NCI-H128 (cell line): ENCODE measurements around the gene AIF1L.
A peak's percentile ranks its signal among the peaks of the same experiment; 100 is the strongest.

Experiments
- DNase-seq: peaks from one replicate; lab custom pipeline; 2025; ENCODE audit not compliant: unreplicated experiment; lab: John Stamatoyannopoulos, UW

AIF1L gene

GRCh38 chr9:131096269-131097125 lies at the start of gene AIF1L:
AIF1L (plus strand) TSS chr9:131096531; CDS start chr9:131096630, 99 bp downstream.
- peak; percentile 55 for DNase-seq

DNA sequence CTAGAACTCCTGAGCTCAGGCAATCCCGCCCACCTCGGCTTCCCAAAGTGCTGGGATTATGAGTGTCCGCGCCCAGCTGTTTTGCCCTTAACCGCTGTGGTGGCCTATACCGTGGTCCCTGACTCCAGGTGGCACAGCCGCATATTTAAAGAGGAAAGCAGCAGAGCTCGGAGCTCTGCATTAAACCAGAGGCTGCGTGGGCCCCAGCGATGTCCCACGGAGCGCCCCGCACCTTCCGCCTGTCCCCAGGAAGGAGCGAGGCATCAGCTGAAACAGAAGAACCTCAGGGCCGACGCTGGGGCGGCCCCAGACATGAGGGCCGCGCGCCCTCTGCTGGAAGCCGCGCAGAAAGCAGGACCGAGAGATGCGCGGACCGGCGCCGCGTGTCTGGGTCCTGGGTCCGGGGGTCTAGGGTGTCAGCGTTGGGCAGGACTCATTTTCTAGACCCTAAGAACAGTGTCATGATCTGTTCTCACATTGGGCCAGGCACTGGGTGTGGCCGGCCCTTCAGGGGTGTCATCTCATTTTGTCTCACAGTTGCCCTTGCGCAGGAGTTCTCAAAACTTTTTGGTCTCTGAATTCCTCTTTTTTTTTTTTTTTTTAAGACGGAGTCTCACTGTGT lies 49.6 kb upstream of the AIF1L start:
- peak; percentile 53 for DNase-seq

GRCh38 chr9:131048332-131048731 lies 48.0 kb upstream of the AIF1L start:
- DNase-seq = no peak

GRCh38 chr9:131048820-131049219 lies 47.5 kb upstream of the AIF1L start:
- no peak for DNase-seq

GRCh38 chr9:131049829-131050715 lies 46.3 kb upstream of the AIF1L start:
- no peak for DNase-seq

DNA sequence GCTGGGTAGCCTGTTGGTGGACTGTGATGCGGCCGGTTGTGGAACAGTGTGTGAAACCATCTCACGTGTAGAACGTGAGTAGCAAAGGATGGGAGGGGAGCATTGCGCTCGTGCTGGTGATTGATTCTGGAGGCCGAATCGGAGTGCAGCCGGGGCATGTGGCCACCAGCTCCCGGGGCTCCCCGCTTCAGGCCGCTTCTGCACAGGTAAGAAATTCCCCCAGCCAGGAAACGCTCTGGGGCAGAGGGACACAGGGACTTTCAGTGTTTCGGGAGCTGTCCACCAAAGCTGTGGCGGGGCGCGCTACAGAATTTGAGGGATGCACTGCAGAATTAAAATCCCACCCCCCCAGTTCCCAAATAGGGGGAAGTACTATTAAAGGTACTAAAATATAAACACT lies 45.5 kb upstream of the AIF1L start:
- DNase-seq = no peak

GRCh38 chr9:131051592-131052517 lies 44.5 kb upstream of the AIF1L start:
- no peak for DNase-seq

GRCh38 chr9:131053896-131054295 lies 42.4 kb upstream of the AIF1L start:
- DNase-seq = no peak

DNA sequence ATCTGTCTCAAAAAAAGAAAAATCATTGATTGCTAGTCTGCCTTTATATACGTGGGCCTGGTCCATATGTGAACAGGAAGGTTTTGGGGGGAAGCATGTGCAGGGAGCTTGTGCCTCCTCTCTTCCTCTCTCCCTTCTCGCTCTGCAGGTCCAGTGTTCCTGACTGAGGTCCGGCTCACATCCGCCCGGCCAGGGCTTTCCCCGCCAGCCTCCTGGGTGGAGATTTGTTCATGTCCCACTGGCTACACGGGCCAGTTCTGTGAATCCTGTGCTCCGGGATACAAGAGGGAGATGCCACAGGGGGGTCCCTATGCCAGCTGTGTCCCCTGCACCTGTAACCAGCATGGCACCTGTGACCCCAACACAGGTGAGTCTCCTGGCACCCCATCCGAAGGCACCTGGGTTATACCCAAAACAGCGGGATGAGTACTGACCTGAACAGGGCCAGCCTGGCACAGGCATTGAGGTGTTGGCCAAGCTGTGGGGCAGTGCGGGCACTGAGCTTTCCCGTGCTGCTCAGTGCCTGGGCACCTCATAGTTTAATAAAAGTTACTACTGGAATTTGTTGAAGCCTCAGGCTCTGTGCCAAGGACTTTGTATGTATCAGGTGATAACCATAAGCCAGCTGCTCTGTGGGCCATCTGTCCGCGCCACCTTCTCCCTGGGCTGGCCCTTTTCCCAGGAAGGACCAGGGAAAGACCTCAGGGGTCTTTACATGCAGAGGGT lies 39.4 kb upstream of the AIF1L start:
- no peak for DNase-seq

GRCh38 chr9:131060900-131061630 lies 35.3 kb upstream of the AIF1L start:
- DNase-seq = no peak

- DNase-seq = no peak
Measured at GRCh38 chr9:131062969-131063368, 33.4 kb upstream of the AIF1L start.

DNA sequence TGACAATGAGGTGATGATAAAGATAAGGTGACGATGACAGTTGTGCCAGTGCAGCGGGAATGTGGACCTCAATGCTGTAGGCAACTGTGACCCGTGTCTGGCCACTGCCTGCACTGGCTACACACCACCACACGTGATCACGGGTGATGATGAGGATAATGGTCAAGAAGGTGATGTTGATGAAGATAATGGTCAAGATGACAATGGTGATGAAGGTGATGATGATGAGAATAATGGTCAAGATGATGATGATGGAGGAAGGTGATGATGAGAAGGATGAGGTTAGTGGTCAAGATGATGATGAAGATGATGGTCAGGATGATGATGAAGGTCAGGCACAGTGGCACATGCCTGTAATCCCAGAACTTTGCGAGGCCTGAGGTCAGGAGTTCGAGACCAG lies 30.7 kb upstream of the AIF1L start:
- no peak for DNase-seq

DNA sequence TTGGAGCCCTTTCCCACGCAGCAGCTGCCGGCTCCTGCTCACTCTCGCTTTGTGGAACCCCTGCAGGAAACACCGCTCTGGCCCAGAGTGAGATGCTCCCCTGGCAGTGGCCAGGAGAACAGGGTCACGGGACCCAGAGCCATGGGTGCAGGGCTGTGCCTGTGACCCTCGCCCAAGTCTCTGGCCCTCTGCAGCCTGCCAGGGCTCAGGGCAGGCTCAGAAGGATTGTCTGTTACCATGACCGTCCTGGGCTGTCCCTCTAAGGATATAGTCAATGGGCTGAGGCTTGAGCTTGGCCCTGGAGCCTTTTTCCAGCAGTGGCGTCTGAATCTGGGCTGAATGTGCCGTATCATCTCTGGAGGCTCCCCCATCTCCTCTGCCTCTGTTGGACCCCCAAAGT lies 28.7 kb upstream of the AIF1L start:
- DNase-seq = no peak

- DNase-seq = no peak
Measured at GRCh38 chr9:131068076-131068816, 28.1 kb upstream of the AIF1L start.

- no peak for DNase-seq
Measured at GRCh38 chr9:131069699-131070098, 26.6 kb upstream of the AIF1L start.

DNA sequence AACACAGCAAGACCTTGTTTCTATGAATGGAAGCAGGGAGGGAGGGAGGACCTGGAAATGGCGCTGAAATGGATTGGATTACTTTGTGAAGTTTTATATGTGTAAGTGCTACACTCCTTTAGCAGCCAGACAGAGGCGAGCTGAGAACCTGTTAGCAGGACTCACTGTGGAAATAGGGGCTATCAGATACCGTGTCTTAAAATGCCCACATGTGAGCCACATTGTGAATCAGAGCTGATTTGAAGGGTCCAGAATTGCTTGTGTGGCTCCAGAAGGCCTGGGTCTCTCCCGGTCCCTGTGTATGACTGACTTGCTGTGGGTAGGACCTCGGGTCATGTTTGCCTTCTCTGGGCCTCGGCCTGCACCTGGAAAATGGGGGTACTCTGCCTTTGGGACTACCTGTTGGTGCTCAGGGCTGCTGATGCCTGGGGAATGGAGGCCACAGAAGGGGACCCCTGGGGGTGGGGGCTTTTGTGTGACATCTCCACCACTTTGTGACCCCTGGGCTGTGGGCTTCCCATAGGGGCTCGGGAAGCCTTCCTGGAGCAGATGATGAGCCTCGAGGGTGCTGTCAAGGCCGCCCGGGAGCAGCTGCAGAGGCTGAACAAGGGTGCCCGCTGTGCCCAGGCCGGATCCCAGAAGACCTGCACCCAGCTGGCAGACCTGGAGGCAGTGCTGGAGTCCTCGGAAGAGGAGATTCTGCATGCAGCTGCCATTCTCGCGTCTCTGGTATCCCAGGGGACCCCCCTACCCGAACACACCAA lies 24.0 kb upstream of the AIF1L start:
- no peak for DNase-seq

GRCh38 chr9:131072871-131073237 lies 23.5 kb upstream of the AIF1L start:
- no peak for DNase-seq
